OCI-LY3 (cell line): ENCODE data around the gene CIPC.

Source experiments
- EZH2phosphoT487 ChIP-seq: fragments of 200-600 bp; shearing (Covaris generic); IDR thresholded peaks from 2 replicates; pipeline ENCODE4 v1.6.1; 2018; ENCODE audit warnings: antibody characterized with exemption, mixed run types, low read depth
- TF ChIP-seq, protein P1 (sequence below): fragments of 200-600, 300-600 bp; sonication (generic); IDR thresholded peaks from 2 replicates; pipeline ENCODE4 v1.5.1; 2014; ENCODE audit warnings: antibody characterized with exemption, low read length, low read depth

- TF ChIP-seq, protein P1, sequence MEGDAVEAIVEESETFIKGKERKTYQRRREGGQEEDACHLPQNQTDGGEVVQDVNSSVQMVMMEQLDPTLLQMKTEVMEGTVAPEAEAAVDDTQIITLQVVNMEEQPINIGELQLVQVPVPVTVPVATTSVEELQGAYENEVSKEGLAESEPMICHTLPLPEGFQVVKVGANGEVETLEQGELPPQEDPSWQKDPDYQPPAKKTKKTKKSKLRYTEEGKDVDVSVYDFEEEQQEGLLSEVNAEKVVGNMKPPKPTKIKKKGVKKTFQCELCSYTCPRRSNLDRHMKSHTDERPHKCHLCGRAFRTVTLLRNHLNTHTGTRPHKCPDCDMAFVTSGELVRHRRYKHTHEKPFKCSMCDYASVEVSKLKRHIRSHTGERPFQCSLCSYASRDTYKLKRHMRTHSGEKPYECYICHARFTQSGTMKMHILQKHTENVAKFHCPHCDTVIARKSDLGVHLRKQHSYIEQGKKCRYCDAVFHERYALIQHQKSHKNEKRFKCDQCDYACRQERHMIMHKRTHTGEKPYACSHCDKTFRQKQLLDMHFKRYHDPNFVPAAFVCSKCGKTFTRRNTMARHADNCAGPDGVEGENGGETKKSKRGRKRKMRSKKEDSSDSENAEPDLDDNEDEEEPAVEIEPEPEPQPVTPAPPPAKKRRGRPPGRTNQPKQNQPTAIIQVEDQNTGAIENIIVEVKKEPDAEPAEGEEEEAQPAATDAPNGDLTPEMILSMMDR: no peak
- TF ChIP-seq EZH2phosphoT487: no peak
These were observed 29.4 kb upstream of the CIPC start for GRCh38 chr14:77068517-77069200.
